Epithelial cell of esophagus (primary cell): ENCODE results near the gene ORC3.
"Not testable (repeated sequence)": the region's sequence is repeated elsewhere in the genome, so short reads cannot be mapped to it uniquely, and the experiment has no call there.

ENCODE experiments used
- DNase-seq: peaks from one replicate; pipeline ENCODE4 v3.0.0; 2010; ENCODE audit warnings: low read depth
- H3K4me3 ChIP-seq: 2 replicates; pipeline ENCODE4 v1.5.1; 2011; ENCODE audit warnings: mild to moderate bottlenecking, low read length, control low read depth
- TF ChIP-seq, protein P1 (sequence below): IDR thresholded peaks from 2 replicates; pipeline ENCODE4 v1.5.1; 2011; ENCODE audit warnings: low read depth, mild to moderate bottlenecking, low read length, control low read depth, inconsistent platforms; ENCODE audit not compliant: insufficient read depth; ENCODE audit errors: missing control alignments

The ORC3 gene

DNA sequence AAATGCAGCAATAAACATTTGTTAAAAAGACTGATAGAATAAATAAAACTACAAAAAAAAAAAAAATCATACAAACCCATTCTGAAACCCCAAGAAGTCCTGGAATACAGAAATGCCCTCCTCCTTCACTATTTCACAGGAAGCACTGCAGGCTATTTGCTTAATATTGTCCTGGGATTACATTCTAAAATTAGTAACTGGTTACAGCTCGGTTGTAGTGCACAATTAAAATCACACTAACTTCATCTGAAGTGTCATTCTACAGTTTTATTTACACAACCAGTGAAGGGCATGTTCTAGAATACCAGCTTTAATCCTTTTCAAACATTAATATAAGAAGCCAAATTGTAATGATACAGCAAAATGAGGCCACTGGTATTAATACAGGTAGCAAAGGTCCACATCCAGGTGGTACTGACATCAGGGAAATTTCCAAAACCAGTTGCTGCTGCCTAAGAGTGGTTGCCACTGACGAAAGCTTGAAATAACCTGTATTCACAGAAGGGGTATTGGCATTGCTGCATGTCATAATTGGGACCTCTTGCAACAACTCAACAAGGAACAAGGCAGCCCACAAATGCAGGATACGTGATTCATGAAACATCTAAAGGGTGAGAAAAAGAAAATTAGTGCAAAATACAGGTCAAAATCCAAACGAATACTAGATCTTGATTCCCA, 85.2 kb downstream of the ORC3 start:
- TF ChIP-seq, protein P1, sequence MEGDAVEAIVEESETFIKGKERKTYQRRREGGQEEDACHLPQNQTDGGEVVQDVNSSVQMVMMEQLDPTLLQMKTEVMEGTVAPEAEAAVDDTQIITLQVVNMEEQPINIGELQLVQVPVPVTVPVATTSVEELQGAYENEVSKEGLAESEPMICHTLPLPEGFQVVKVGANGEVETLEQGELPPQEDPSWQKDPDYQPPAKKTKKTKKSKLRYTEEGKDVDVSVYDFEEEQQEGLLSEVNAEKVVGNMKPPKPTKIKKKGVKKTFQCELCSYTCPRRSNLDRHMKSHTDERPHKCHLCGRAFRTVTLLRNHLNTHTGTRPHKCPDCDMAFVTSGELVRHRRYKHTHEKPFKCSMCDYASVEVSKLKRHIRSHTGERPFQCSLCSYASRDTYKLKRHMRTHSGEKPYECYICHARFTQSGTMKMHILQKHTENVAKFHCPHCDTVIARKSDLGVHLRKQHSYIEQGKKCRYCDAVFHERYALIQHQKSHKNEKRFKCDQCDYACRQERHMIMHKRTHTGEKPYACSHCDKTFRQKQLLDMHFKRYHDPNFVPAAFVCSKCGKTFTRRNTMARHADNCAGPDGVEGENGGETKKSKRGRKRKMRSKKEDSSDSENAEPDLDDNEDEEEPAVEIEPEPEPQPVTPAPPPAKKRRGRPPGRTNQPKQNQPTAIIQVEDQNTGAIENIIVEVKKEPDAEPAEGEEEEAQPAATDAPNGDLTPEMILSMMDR: no peak
- DNase-seq: no peak
- H3K4me3 ChIP-seq: no peak overlapping the region

DNA sequence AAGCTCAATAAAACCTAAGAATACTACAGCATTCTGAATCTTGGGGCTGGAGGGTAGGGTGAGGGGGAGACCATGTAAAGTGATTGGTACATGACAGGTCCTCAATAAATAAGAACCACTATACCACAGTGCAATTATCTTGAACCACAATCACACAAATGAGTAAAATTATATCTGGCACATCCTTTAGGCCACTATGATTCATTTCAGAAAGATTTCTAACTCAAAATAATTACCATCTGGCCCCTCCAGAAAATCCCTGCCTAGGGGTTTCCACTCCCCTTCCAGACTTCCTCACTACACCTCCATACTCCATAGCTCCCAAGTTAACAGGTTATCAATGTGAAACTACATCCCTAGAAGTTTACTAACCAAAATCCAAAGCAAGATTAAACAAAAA, 92.4 kb downstream of the ORC3 start:
- no peak for DNase-seq
- H3K4me3 ChIP-seq: no peak overlapping the region
- TF ChIP-seq, protein P1: no peak

DNA sequence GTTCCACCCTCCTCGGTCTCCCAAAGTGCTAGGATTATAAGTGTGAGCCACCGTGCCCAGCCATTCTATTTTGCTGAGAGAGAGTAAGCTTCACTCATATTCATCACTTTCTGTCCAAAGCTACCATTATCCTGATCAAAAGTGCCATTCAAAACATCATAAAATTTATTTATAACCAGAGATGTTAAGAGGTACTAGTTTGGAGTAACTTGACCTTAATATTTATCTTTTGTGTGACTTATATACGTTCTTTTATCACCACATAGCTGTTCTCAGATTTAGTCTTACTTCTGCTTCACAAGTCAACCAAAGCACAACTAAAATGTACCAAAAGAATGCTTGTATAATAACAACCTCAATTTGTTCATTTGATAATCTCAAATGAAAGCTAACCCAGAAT, 94.0 kb downstream of the ORC3 start:
- no peak overlapping the region for H3K4me3 ChIP-seq
- TF ChIP-seq, protein P1: no peak
- no peak for DNase-seq

DNA sequence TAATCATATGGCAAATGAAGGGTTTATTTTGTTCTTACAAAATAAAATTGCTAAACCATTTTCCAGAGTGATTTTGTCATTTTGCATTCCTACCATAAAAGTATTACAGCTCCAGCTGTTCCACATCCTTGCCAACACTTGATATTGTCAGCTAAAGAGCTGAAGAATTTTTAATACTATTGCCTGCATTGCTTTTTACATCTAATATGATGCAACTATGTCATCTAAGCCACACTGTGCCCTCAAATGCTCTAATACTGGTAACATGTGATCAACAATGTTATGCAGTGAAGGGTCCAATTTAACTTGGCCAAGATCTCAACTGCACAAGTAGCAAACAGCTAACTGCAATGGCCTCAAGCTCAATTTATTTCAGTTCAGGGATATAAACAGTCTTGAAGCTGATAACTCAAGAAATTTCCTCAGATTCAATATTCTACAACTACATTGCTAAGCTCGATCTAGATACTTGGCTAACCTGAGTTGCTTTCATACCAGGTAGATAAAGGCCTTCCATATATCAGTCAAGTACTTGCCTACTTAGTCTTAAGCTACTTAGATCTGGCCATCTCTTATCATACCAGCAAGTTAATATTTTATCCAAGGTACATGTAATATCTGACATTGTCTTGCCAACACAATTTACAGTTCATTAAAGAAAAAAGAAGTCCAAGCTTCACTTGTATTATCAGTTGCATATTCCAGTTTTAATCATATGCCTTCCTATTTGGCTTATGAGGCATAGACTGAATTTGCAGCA, 95.1 kb downstream of the ORC3 start:
- no peak for DNase-seq
- H3K4me3 ChIP-seq: no peak overlapping the region
- TF ChIP-seq, protein P1: no peak

DNA sequence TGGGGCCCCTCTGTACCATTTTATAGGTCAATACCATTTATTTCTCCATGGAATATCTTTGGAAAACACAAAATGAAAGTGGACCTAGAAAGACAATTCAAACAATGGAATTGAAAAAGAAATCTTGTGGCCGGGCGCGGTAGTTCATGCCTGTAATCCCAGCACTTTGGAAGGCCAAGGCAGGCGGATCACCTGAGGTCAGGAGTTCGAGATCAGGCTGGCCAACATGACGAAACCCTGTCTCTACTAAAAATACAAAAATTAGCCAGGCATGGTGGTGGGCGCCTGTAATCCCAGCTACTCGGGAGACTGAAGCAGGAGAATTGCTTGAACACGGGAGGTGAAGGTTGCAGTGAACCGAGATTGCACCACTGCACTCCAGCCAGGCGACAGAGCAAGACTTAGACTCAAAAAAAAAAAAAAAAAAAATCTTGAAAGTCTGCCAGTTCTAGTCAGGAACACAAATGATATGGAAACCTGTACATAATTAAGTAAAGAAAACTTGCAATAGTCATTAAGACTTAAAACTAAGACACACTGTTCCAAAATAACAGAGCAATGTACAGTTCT, 96.8 kb downstream of the ORC3 start:
- not testable (repeated sequence) for H3K4me3 ChIP-seq, DNase-seq

DNA sequence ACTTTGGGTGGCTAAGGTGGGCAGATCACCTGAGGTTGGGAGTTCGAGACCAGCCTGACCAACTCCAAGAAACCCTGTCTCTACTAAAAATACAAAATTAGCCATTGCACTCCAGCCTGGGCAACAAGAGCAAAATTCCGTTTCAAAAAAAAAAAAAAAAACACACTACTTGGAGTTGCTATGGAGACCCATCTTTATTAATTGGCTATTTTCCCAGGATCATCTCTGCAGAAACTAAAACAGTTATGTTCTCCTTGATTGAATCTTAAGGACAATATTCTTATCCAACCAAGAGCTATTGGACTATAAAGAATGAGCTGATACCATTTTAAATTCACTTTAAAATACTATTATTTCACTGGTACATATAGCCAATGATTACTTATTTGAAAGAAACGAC, 97.4 kb downstream of the ORC3 start:
- TF ChIP-seq, protein P1: no peak
- no peak overlapping the region for H3K4me3 ChIP-seq
- no peak for DNase-seq

DNA sequence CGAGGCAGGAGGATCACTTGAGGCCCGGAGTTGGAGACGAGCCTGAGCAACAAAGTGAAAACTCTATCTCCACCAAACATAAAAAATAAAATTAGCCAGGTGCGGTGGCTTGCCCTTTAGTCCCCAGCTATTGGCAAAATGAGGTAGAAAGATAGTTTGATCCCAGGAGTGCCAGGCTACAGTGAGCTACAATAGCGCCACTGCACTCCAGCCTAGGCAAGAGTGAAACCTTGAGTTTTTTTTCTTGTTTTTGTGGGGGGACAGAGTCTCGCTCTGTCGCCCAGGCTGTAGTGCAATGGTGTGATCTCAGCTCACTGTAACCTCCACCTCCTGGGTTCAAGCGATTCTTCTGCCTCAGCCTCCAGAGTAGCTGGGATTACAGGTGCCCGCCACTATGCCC, 98.0 kb downstream of the ORC3 start:
- DNase-seq, H3K4me3 ChIP-seq: not testable (repeated sequence)

DNA sequence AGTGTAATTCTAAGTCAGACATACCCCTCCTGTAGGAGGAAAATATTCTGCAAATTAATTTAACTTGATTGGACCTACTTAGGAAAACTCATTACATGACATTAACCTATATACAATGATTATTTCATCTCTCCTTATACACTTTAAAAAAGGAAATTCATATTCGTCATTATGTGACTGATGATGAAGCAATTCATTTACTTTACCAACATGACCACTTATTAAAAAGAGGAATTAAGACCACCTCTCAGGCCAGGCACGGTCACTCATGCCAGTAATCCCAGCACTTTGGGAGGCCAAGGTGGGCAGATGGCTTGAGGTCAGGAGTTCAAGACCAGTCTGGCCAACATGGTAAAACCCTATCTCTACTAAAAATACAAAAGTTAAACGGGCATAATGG, 100.5 kb downstream of the ORC3 start:
- DNase-seq: no peak
- H3K4me3 ChIP-seq: no peak overlapping the region
- TF ChIP-seq, protein P1: no peak
